WTC11 (cell line): Measurements from ENCODE around the gene KLK6.

Experiments used
- ATF2 ChIP-seq: sonication (generic); formaldehyde crosslinking; IDR thresholded peaks from 2 replicates; pipeline ENCODE4 v1.8.1; 2022; ENCODE audit warnings: low read depth, missing genetic modification reagents, borderline replicate concordance
- CTCF ChIP-seq: fragments of 200-600 bp; IDR thresholded peaks from 2 replicates; pipeline ENCODE4 v1.8.0; 2022; ENCODE audit warnings: antibody characterized with exemption
- ELF4 ChIP-seq: sonication (generic); formaldehyde crosslinking; IDR thresholded peaks from 2 replicates; pipeline ENCODE4 v1.8.1; 2022; ENCODE audit warnings: low read depth, mild to moderate bottlenecking, moderate library complexity, missing genetic modification reagents
- MAX ChIP-seq: sonication (generic); formaldehyde crosslinking; IDR thresholded peaks from 2 replicates; pipeline ENCODE4 v1.8.0; 2022; ENCODE audit warnings: mild to moderate bottlenecking, missing genetic modification reagents
- NFYB ChIP-seq: sonication (generic); formaldehyde crosslinking; conservative IDR thresholded peaks from 2 replicates; pipeline ENCODE4 v1.8.0; 2022; ENCODE audit warnings: low read depth, missing genetic modification reagents
- NR2C2 ChIP-seq: sonication (generic); formaldehyde crosslinking; IDR thresholded peaks from 2 replicates; pipeline ENCODE4 v1.8.0; 2022; ENCODE audit warnings: mild to moderate bottlenecking, missing genetic modification reagents
- PRDM15 ChIP-seq: sonication (generic); formaldehyde crosslinking; IDR thresholded peaks from 2 replicates; pipeline ENCODE4 v1.8.0; 2022; ENCODE audit warnings: missing genetic modification reagents
- USF2 ChIP-seq: sonication (generic); formaldehyde crosslinking; IDR thresholded peaks from 2 replicates; pipeline ENCODE4 v1.8.1; 2023; ENCODE audit warnings: mild to moderate bottlenecking, missing genetic modification reagents, moderate library complexity
- ZBTB21 ChIP-seq: sonication (generic); formaldehyde crosslinking; IDR thresholded peaks from 2 replicates; pipeline ENCODE4 v1.8.1; 2023; ENCODE audit warnings: mild to moderate bottlenecking, missing genetic modification reagents, borderline replicate concordance
- ZNF281 ChIP-seq: sonication (generic); formaldehyde crosslinking; IDR thresholded peaks from 2 replicates; pipeline ENCODE4 v1.8.0; 2023; ENCODE audit warnings: mild to moderate bottlenecking, missing genetic modification reagents

GRCh38 chr19:50979758-50980157, 10.4 kb upstream of the KLK6 start:
- TF ChIP-seq ZBTB21 (CRISPR knock-in tag) (no peak), CTCF (no peak), ATF2 (CRISPR knock-in tag) (no peak), ELF4 (no peak), NR2C2 (CRISPR knock-in tag) (no peak), NFYB (CRISPR knock-in tag) (no peak), USF2 (no peak), MAX (CRISPR knock-in tag) (no peak), ZNF281 (CRISPR knock-in tag) (no peak), PRDM15 (CRISPR knock-in tag) (no peak)
